ENCODE measurements around the gene MAD1L1. TPM values are rescaled to one million over a fixed set of nuclear protein-coding genes. Genes with fewer than 3 reads are reported as not detected.

Gene MAD1L1
- total and polyA plus RNA-seq, 4 donors: 12.8 to 20.7 (median 16.5) TPM

DNA sequence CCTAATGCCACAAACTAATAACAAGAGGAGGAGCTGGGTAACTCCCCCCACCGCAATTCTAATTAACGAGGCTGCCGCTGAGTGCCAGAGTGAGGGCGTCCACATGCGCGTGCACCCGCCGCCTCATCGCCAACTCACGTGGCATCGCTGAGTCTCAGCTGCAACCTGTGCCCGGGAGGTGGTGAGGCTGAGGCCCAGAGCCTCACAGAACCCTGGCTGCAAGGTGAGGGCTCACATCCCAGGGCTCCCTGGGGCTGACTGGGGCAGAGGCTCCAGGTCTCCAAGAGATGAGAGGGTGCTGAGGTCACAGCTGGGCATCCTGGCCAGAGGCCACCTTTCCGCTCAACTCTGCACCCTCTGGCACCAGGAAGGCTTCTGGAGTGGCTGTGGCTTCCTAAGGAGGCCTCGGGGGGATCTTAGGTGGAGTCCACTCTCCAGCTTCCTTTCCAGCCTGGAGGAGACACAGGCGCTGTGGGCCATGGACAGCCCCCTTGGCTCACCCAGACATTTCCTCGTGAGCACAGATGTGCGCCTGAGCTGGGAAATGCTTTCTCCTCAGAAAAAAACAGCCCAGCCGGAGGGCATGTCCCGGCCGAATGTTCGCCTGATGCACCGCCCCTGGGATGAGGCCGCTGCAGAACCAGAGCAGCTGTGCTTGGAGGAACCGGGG, 242.6 kb downstream of the MAD1L1 start:
- Histone ChIP-seq H3K36me3 (ENCODE audit: control insufficient read depth in 4 of 4, insufficient read depth in 3 of 4, low read depth in 1 of 4, low read length in 3 of 4) (peaks cover 0 to 2% (median 0%) of the 10 kb centered on the region in 4 donors), H3K4me3 (ENCODE audit: low read depth in 1 of 3, low read length in 3 of 3) (no peak overlapping the region), H3K4me1 (ENCODE audit: control insufficient read depth in 4 of 4, insufficient read depth in 4 of 4, low read length in 3 of 4) (peaks cover 0 to 10% (median 9%) of the 10 kb centered on the region in 4 donors), H3K27me3 (ENCODE audit: control insufficient read depth in 4 of 4, insufficient read depth in 4 of 4, low read length in 3 of 4) (no peaks in the 10 kb centered on the region), H3K9ac (ENCODE audit: low read depth in 1 of 2, low read length in 2 of 2) (no peak overlapping the region), H3K27ac (ENCODE audit: low read depth in 1 of 2, low read length in 2 of 2) (no peak overlapping the region), H3K9me3 (ENCODE audit: control insufficient read depth in 4 of 4, low read length in 3 of 4) (no peaks in the 10 kb centered on the region)
- WGBS: 89% methylated on average over 24 of the region's 24 CpGs
- DNase-seq (ENCODE audit: low spot score): no peak
- no peak for TF ChIP-seq TAF1 (conservative IDR thresholded peaks at IDR 0.05)
- no peak for TF ChIP-seq NR2F2 (IDR thresholded peaks at IDR 0.05)
- TF ChIP-seq HNF4A (conservative IDR thresholded peaks at IDR 0.05): no peak

DNA sequence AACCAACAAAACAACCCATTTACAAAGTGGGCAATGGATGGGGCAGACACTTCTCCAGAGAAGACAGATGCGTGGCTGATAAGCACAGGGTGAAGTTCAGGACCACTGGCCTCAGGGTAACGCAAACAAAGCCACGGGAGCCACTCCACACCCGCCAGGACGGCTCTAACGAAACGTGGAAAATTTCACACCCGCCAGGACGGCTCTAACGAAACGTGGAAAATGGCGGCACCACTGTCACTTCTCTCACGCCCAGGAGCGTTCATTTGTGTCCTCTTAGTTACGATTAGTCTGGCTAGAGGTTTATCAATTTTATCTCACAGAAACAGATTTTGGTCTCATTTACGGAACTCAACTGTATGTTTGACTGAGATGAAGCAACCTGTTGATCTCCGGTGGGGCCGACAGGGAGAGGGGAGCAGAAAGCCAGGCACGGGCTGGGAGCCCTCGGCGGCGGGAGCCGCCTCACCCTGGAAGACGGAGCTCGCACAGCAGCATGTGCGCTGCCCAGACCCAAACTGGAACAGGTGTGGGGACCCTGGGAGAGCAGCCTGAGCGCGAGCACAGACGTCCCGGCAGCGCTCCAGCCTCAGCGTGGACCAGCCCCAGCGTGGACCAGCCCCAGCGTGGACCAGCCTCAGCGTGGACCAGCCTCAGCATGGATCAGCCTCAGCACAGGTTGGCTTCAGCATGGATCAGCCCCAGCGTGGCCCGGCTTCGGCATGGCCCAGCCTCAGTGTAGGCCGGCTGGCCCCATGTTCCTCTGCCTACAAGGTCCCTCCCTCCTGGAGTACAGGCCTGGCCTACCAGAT, 243.5 kb downstream of the MAD1L1 start:
- peaks cover 0 to 2% (median 0%) of the 10 kb centered on the region in 4 donors for H3K36me3 ChIP-seq (ENCODE audit: control insufficient read depth in 4 of 4, insufficient read depth in 3 of 4, low read depth in 1 of 4, low read length in 3 of 4)
- DNase-seq (ENCODE audit: low spot score): no peak
- no peak overlapping the region for H3K27ac ChIP-seq (ENCODE audit: low read depth in 1 of 2, low read length in 2 of 2)
- H3K4me1 ChIP-seq (ENCODE audit: control insufficient read depth in 4 of 4, insufficient read depth in 4 of 4, low read length in 3 of 4): peaks cover 0 to 10% (median 9%) of the 10 kb centered on the region in 4 donors
- TF ChIP-seq, protein P1, sequence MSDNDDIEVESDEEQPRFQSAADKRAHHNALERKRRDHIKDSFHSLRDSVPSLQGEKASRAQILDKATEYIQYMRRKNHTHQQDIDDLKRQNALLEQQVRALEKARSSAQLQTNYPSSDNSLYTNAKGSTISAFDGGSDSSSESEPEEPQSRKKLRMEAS (IDR thresholded peaks at IDR 0.05): no peak
- TF ChIP-seq JUND (IDR thresholded peaks at IDR 0.05) (no peak), HNF4G (IDR thresholded peaks at IDR 0.05) (no peak), EGR1 (IDR thresholded peaks at IDR 0.05; ENCODE audit: low read depth in 2 of 2) (no peak), RXRA (IDR thresholded peaks at IDR 0.05) (no peak), HNF4A (conservative IDR thresholded peaks at IDR 0.05) (no peak), NR2F2 (IDR thresholded peaks at IDR 0.05) (no peak), YY1 (IDR thresholded peaks at IDR 0.05) (no peak), FOXA1 (IDR thresholded peaks at IDR 0.05) (no peak), RAD21 (IDR thresholded peaks at IDR 0.05) (no peak), SP1 (IDR thresholded peaks at IDR 0.05) (no peak)
- TF ChIP-seq, protein P2, sequence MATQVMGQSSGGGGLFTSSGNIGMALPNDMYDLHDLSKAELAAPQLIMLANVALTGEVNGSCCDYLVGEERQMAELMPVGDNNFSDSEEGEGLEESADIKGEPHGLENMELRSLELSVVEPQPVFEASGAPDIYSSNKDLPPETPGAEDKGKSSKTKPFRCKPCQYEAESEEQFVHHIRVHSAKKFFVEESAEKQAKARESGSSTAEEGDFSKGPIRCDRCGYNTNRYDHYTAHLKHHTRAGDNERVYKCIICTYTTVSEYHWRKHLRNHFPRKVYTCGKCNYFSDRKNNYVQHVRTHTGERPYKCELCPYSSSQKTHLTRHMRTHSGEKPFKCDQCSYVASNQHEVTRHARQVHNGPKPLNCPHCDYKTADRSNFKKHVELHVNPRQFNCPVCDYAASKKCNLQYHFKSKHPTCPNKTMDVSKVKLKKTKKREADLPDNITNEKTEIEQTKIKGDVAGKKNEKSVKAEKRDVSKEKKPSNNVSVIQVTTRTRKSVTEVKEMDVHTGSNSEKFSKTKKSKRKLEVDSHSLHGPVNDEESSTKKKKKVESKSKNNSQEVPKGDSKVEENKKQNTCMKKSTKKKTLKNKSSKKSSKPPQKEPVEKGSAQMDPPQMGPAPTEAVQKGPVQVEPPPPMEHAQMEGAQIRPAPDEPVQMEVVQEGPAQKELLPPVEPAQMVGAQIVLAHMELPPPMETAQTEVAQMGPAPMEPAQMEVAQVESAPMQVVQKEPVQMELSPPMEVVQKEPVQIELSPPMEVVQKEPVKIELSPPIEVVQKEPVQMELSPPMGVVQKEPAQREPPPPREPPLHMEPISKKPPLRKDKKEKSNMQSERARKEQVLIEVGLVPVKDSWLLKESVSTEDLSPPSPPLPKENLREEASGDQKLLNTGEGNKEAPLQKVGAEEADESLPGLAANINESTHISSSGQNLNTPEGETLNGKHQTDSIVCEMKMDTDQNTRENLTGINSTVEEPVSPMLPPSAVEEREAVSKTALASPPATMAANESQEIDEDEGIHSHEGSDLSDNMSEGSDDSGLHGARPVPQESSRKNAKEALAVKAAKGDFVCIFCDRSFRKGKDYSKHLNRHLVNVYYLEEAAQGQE (IDR thresholded peaks at IDR 0.05): no peak
- TF ChIP-seq, protein P3, sequence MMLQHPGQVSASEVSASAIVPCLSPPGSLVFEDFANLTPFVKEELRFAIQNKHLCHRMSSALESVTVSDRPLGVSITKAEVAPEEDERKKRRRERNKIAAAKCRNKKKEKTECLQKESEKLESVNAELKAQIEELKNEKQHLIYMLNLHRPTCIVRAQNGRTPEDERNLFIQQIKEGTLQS (IDR thresholded peaks at IDR 0.05): no peak
- TF ChIP-seq, protein P4, sequence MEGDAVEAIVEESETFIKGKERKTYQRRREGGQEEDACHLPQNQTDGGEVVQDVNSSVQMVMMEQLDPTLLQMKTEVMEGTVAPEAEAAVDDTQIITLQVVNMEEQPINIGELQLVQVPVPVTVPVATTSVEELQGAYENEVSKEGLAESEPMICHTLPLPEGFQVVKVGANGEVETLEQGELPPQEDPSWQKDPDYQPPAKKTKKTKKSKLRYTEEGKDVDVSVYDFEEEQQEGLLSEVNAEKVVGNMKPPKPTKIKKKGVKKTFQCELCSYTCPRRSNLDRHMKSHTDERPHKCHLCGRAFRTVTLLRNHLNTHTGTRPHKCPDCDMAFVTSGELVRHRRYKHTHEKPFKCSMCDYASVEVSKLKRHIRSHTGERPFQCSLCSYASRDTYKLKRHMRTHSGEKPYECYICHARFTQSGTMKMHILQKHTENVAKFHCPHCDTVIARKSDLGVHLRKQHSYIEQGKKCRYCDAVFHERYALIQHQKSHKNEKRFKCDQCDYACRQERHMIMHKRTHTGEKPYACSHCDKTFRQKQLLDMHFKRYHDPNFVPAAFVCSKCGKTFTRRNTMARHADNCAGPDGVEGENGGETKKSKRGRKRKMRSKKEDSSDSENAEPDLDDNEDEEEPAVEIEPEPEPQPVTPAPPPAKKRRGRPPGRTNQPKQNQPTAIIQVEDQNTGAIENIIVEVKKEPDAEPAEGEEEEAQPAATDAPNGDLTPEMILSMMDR (IDR thresholded peaks at IDR 0.05; ENCODE audit: low read depth, low read length, missing input control): no peak
- TF ChIP-seq, protein P5, sequence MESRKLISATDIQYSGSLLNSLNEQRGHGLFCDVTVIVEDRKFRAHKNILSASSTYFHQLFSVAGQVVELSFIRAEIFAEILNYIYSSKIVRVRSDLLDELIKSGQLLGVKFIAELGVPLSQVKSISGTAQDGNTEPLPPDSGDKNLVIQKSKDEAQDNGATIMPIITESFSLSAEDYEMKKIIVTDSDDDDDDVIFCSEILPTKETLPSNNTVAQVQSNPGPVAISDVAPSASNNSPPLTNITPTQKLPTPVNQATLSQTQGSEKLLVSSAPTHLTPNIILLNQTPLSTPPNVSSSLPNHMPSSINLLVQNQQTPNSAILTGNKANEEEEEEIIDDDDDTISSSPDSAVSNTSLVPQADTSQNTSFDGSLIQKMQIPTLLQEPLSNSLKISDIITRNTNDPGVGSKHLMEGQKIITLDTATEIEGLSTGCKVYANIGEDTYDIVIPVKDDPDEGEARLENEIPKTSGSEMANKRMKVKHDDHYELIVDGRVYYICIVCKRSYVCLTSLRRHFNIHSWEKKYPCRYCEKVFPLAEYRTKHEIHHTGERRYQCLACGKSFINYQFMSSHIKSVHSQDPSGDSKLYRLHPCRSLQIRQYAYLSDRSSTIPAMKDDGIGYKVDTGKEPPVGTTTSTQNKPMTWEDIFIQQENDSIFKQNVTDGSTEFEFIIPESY (IDR thresholded peaks at IDR 0.05): no peak
- no peak overlapping the region for H3K4me3 ChIP-seq (ENCODE audit: low read depth in 1 of 3, low read length in 3 of 3)
- no peaks in the 10 kb centered on the region for H3K9me3 ChIP-seq (ENCODE audit: control insufficient read depth in 4 of 4, low read length in 3 of 4)
- H3K9ac ChIP-seq (ENCODE audit: low read depth in 1 of 2, low read length in 2 of 2): no peak overlapping the region
- no peaks in the 10 kb centered on the region for H3K27me3 ChIP-seq (ENCODE audit: control insufficient read depth in 4 of 4, insufficient read depth in 4 of 4, low read length in 3 of 4)
- 98% methylated on average over 39 of the region's 39 CpGs for whole genome bisulfite sequencing
